HepG2 (cell line): ENCODE data around the gene KLHL7. TPM values are rescaled to one million over a fixed set of nuclear protein-coding genes. Genes with fewer than 3 reads are reported as not detected.

ENCODE experiments used
- ARID2 ChIP-seq: sonication (generic); formaldehyde crosslinking; IDR thresholded peaks from 2 replicates; pipeline ENCODE4 v1.8.1; 2022; ENCODE audit warnings: mild to moderate bottlenecking, missing genetic modification reagents, borderline replicate concordance
- FOXA1 ChIP-seq, 2 experiments: fragments of 450-650 bp in 1 of 2; sonication (generic) in 1 of 2; formaldehyde crosslinking in 1 of 2; IDR thresholded peaks; 2 replicates each; pipeline versions ENCODE4 v1.4.0 to v1.6.1; 2016 to 2020; ENCODE audit warnings: missing genetic modification reagents in 1 of 2
- FOXK2 ChIP-seq: fragments of 450-650 bp; IDR thresholded peaks from 2 replicates; pipeline ENCODE4 v1.6.1; 2016
- KLF9 ChIP-seq: IDR thresholded peaks from 2 replicates; pipeline ENCODE4 v1.6.1; 2016; ENCODE audit warnings: low read depth
- NFATC3 ChIP-seq: sonication (generic); formaldehyde crosslinking; IDR thresholded peaks from 2 replicates; pipeline ENCODE4 v1.5.1; 2020; ENCODE audit warnings: mild to moderate bottlenecking, missing genetic modification reagents
- RFX5 ChIP-seq: IDR thresholded peaks from 2 replicates; pipeline ENCODE4 v1.6.1; 2011; ENCODE audit warnings: low read depth, low read length, improper control_type of control experiment
- SSRP1 ChIP-seq: IDR thresholded peaks from 2 replicates; pipeline ENCODE4 v1.6.1; 2016; ENCODE audit warnings: control low read depth
- STAG1 ChIP-seq: sonication (generic); formaldehyde crosslinking; IDR thresholded peaks from 2 replicates; pipeline ENCODE4 v1.4.0; 2020; ENCODE audit warnings: missing genetic modification reagents
- ZNF143 ChIP-seq: sonication (generic); formaldehyde crosslinking; IDR thresholded peaks from 2 replicates; pipeline ENCODE4 v1.4.0; 2020; ENCODE audit warnings: missing genetic modification reagents
- ZNF367 ChIP-seq: sonication (generic); formaldehyde crosslinking; IDR thresholded peaks from 2 replicates; pipeline ENCODE4 v1.4.0; 2020; ENCODE audit warnings: missing genetic modification reagents, borderline replicate concordance
- ZSCAN30 ChIP-seq: sonication (generic); formaldehyde crosslinking; IDR thresholded peaks from 2 replicates; pipeline ENCODE4 v1.5.0; 2020; ENCODE audit warnings: mild to moderate bottlenecking, missing genetic modification reagents
- polyA plus RNA-seq, 8 experiments: library from polyadenylated mRNA; depleted of rRNA in 3 of 8; stranded (reverse) in 7 of 8; unstranded in 1 of 8; fragments of >200 nt; fragmentation: Illumina TruSeq in 4 of 8; extraction: Trizol in 4 of 8; gene quantifications; 2 replicates each; pipeline versions ENCODE4 v1.2.1 to v1.2.3, GENCODE V29; 2011 to 2016; ENCODE audit warnings: low read depth in 4 of 8, missing spikeins in 1 of 8, mixed read lengths in 1 of 8; ENCODE audit not compliant: insufficient read depth in 1 of 8
- total RNA-seq, 5 experiments: library from RNA; depleted of rRNA; stranded (reverse); fragments of >200 nt; fragmentation: Illumina TruSeq; extraction: Trizol; gene quantifications; 2 replicates each; pipeline ENCODE4 v1.2.3, GENCODE V29; 2016; ENCODE audit warnings: low read depth in 1 of 5
- TF ChIP-seq, protein P1 (sequence below), 2 experiments: sonication (generic) in 1 of 2; formaldehyde crosslinking in 1 of 2; IDR thresholded peaks; 2 replicates each; pipeline versions ENCODE4 v1.4.0 to v1.6.1; 2018 to 2020; ENCODE audit warnings: missing genetic modification reagents in 2 of 2, borderline replicate concordance in 1 of 2, low read depth in 1 of 2, mild to moderate bottlenecking in 1 of 2, missing biosample characterization in 1 of 2
- TF ChIP-seq, protein P2 (sequence below): sonication (generic); formaldehyde crosslinking; IDR thresholded peaks from 2 replicates; pipeline ENCODE4 v1.4.0; 2020; ENCODE audit warnings: missing genetic modification reagents, mild to moderate bottlenecking, borderline replicate concordance

Gene KLHL7
- total and polyA plus RNA-seq, 2 of the 13 experiments (the other 11 are each of a cell fraction or from before 2014, with no cell fraction given): 16.2 to 34.4 TPM

DNA sequence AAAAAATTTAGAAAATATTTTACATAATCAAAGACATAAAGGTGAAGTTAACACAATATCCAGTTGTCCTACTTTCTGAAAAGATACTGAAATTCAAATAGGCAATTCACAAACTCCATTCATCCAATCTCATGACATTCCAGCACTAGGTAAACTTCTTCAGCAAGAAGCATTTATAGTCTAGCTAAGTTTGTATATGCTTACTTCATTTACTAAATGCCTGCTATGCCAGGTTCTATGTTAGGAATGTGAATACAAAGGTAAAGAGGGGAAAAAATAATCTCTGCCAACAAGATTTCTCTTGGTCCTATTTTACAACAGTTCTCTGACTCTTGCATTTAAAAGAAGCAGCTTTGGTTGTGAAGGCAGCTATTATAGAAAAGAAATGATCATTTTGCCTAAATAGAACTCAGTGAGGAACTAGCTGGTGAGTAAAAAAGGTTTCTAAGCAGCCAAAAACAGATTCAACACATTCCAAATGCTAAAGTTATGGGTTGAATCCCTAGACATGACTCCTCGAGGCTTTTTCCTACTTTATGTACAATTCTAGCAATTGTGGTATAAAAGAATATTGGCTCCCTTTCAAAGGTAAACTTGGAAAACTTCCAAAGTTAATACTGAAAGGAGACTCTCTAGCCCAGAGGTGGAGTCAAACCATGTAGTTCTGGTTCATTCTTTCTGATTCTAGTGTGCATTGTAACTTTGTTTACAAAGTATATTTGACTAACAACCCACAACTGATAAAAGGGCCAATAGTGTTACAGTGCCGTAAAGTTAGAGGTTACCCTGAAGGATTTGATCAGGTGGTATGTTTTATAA, 30.9 kb upstream of the KLHL7 start (continued):
- TF ChIP-seq ZNF367 (CRISPR knock-in tag) (no peak), KLF9 (CRISPR knock-in tag) (no peak), FOXA1 (IDR thresholded peaks at IDR 0.05) (no peak), FOXA1 (CRISPR knock-in tag; IDR thresholded peaks at IDR 0.05) (peak; percentile 78), SSRP1 (no peak), ZSCAN30 (CRISPR knock-in tag) (no peak), STAG1 (CRISPR knock-in tag) (no peak), ZNF143 (CRISPR knock-in tag) (no peak), NFATC3 (no peak), RFX5 (no peak), FOXK2 (no peak), ARID2 (CRISPR knock-in tag) (no peak)
- TF ChIP-seq, protein P1, sequence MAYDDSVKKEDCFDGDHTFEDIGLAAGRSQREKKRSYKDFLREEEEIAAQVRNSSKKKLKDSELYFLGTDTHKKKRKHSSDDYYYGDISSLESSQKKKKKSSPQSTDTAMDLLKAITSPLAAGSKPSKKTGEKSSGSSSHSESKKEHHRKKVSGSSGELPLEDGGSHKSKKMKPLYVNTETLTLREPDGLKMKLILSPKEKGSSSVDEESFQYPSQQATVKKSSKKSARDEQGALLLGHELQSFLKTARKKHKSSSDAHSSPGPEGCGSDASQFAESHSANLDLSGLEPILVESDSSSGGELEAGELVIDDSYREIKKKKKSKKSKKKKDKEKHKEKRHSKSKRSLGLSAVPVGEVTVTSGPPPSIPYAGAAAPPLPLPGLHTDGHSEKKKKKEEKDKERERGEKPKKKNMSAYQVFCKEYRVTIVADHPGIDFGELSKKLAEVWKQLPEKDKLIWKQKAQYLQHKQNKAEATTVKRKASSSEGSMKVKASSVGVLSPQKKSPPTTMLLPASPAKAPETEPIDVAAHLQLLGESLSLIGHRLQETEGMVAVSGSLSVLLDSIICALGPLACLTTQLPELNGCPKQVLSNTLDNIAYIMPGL (CRISPR knock-in tag; IDR thresholded peaks at IDR 0.05; ENCODE audit: borderline replicate concordance in 1 of 2, low read depth in 1 of 2): no peak
- TF ChIP-seq, protein P2, sequence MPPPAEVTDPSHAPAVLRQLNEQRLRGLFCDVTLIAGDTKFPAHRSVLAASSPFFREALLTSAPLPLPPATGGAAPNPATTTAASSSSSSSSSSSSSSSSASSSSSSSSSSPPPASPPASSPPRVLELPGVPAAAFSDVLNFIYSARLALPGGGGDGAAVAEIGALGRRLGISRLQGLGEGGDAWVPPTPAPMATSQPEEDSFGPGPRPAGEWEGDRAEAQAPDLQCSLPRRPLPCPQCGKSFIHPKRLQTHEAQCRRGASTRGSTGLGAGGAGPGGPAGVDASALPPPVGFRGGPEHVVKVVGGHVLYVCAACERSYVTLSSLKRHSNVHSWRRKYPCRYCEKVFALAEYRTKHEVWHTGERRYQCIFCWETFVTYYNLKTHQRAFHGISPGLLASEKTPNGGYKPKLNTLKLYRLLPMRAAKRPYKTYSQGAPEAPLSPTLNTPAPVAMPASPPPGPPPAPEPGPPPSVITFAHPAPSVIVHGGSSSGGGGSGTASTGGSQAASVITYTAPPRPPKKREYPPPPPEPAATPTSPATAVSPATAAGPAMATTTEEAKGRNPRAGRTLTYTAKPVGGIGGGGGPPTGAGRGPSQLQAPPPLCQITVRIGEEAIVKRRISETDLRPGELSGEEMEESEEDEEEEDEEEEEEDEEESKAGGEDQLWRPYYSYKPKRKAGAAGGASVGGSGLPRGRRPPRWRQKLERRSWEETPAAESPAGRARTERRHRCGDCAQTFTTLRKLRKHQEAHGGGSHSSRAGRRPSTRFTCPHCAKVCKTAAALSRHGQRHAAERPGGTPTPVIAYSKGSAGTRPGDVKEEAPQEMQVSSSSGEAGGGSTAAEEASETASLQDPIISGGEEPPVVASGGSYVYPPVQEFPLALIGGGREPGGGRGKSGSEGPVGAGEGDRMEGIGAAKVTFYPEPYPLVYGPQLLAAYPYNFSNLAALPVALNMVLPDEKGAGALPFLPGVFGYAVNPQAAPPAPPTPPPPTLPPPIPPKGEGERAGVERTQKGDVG: no peak
